GM23338 (cell line): ENCODE results near the gene ALKBH1. TPM values are rescaled to one million over a fixed set of nuclear protein-coding genes. Genes with fewer than 3 reads are reported as not detected.

Source experiments
- ATAC-seq: fragments of 200-7000 bp; cut with Tn5 transposase; 3 replicates; pipeline ENCODE4 v1.9.1; 2020
- DNase-seq: peaks from one replicate; pipeline ENCODE4 v3.0.0-alpha.2; 2015; ENCODE audit warnings: low spot score
- H2AFZ ChIP-seq: fragments of 200-600 bp; sonication (generic); 2 replicates; pipeline ENCODE4 v1.8.0; 2016; ENCODE audit warnings: antibody characterized with exemption, mild to moderate bottlenecking, moderate library complexity
- H3F3A ChIP-seq: fragments of 200-600 bp; sonication (generic); replicated peaks from 2 replicates; pipeline ENCODE4 v1.8.0; 2017; ENCODE audit warnings: antibody characterized with exemption, mixed run types, low read depth
- H3K27ac ChIP-seq: fragments of 200-600 bp; sonication (generic); 2 replicates; pipeline ENCODE4 v1.6.1; 2016; ENCODE audit warnings: low read depth
- H3K27me3 ChIP-seq: fragments of 200-600 bp; sonication (generic); 2 replicates; pipeline ENCODE4 v1.8.0; 2016; ENCODE audit warnings: mild to moderate bottlenecking, mixed run types, moderate library complexity; ENCODE audit not compliant: insufficient read depth
- H3K36me3 ChIP-seq: fragments of 200-600 bp; sonication (generic); 2 replicates; pipeline ENCODE4 v1.8.0; 2016; ENCODE audit warnings: mild to moderate bottlenecking; ENCODE audit not compliant: insufficient read depth
- H3K4me1 ChIP-seq: fragments of 200-600 bp; sonication (generic); 2 replicates; pipeline ENCODE4 v1.8.0; 2016; ENCODE audit warnings: mild to moderate bottlenecking, moderate library complexity; ENCODE audit not compliant: insufficient read depth
- H3K4me2 ChIP-seq: fragments of 200-600 bp; sonication (generic); 2 replicates; pipeline ENCODE4 v1.7.1; 2017; ENCODE audit warnings: mixed run types
- H3K4me3 ChIP-seq: fragments of 200-600 bp; sonication (generic); 2 replicates; pipeline ENCODE4 v1.6.1; 2016; ENCODE audit warnings: mixed run types
- H3K79me2 ChIP-seq: fragments of 200-600 bp; sonication (generic); replicated peaks from 2 replicates; pipeline ENCODE4 v1.8.0; 2017; ENCODE audit warnings: mild to moderate bottlenecking; ENCODE audit not compliant: insufficient read depth
- H3K9me2 ChIP-seq: fragments of 200-600 bp; sonication (generic); 2 replicates; pipeline ENCODE4 v1.8.0; 2017; ENCODE audit not compliant: insufficient read depth
- H4K20me1 ChIP-seq: fragments of 200-600 bp; sonication (generic); replicated peaks from 2 replicates; pipeline ENCODE4 v1.8.0; 2017; ENCODE audit warnings: mild to moderate bottlenecking; ENCODE audit not compliant: insufficient read depth
- H3K27ac Mint-ChIP-seq: 2 replicates; pipeline ENCODE4 v1.8.0; 2020; ENCODE audit warnings: inconsistent platforms, mild to moderate bottlenecking, moderate library complexity, mixed read lengths
- H3K27me3 Mint-ChIP-seq: 3 replicates; pipeline ENCODE4 v1.8.0; 2022; ENCODE audit warnings: low read depth, mild to moderate bottlenecking, moderate library complexity, mixed read lengths, inconsistent platforms; ENCODE audit not compliant: insufficient read depth, poor library complexity
- H3K36me3 Mint-ChIP-seq: 3 replicates; pipeline ENCODE4 v1.8.0; 2021; ENCODE audit warnings: low read depth, mild to moderate bottlenecking, inconsistent platforms, moderate library complexity, mixed read lengths
- H3K4me1 Mint-ChIP-seq: 3 replicates; pipeline ENCODE4 v1.8.0; 2020; ENCODE audit warnings: mild to moderate bottlenecking, inconsistent platforms, mixed read lengths
- H3K4me3 Mint-ChIP-seq: 3 replicates; pipeline ENCODE4 v1.8.0; 2021; ENCODE audit warnings: moderate library complexity, mild to moderate bottlenecking, inconsistent platforms, mixed read lengths
- H3K9me3 Mint-ChIP-seq: 3 replicates; pipeline ENCODE4 v1.8.0; 2020; ENCODE audit warnings: moderate library complexity, mild to moderate bottlenecking, inconsistent platforms, mixed read lengths
- CREB1 ChIP-seq: fragments of 250-450 bp; sonication (Bioruptor Pico); IDR thresholded peaks from 2 replicates; pipeline ENCODE4 v1.5.0; 2020; ENCODE audit warnings: low read depth, mild to moderate bottlenecking, moderate library complexity
- EZH2 ChIP-seq: fragments of 200-600 bp; sonication (generic); IDR thresholded peaks from one replicate; pipeline ENCODE4 v1.8.0; 2017; ENCODE audit warnings: antibody characterized with exemption, mild to moderate bottlenecking, low read depth; ENCODE audit not compliant: unreplicated experiment
- EZH2phosphoT487 ChIP-seq: fragments of 200-600 bp; sonication (generic); IDR thresholded peaks from one replicate; pipeline ENCODE4 v1.8.1; 2018; ENCODE audit warnings: antibody characterized with exemption; ENCODE audit not compliant: unreplicated experiment
- JUNB ChIP-seq: IDR thresholded peaks from one replicate; pipeline ENCODE4 v1.6.1; 2016; ENCODE audit warnings: antibody characterized with exemption; ENCODE audit not compliant: unreplicated experiment
- NANOG ChIP-seq: IDR thresholded peaks from 2 replicates; pipeline ENCODE4 v1.6.1; 2016; ENCODE audit warnings: antibody characterized with exemption, borderline replicate concordance
- POLR2AphosphoS5 ChIP-seq: IDR thresholded peaks from 2 replicates; pipeline ENCODE4 v1.6.1; 2016; ENCODE audit warnings: antibody characterized with exemption, low read depth
- REST ChIP-seq: IDR thresholded peaks from one replicate; pipeline ENCODE4 v1.6.1; 2018; ENCODE audit warnings: antibody characterized with exemption; ENCODE audit not compliant: unreplicated experiment
- STAT1 ChIP-seq: IDR thresholded peaks from one replicate; pipeline ENCODE4 v1.6.1; 2016; ENCODE audit warnings: antibody characterized with exemption; ENCODE audit not compliant: unreplicated experiment
- ZNF114 ChIP-seq: fragments of 250-450 bp; sonication (Bioruptor Pico); IDR thresholded peaks from 2 replicates; pipeline ENCODE4 v1.5.0; 2020; ENCODE audit warnings: mild to moderate bottlenecking, moderate library complexity
- ZNF331 ChIP-seq: fragments of 250-450 bp; sonication (Bioruptor Pico); IDR thresholded peaks from 2 replicates; pipeline ENCODE4 v1.5.0; 2020; ENCODE audit warnings: low read depth, mild to moderate bottlenecking, moderate library complexity
- polyA plus RNA-seq: library from polyadenylated mRNA; unstranded; fragments of >200 nt; fragmentation: Nextera tagmentation; extraction: Ambion mirVana; gene quantifications from 2 replicates; pipeline ENCODE4 v1.2.1, GENCODE V29; 2016
- total RNA-seq: library from RNA; depleted of rRNA; stranded (reverse); fragments of >200 nt; shearing (Covaris generic); gene quantifications from 2 replicates; pipeline ENCODE4 v1.2.3, GENCODE V29; 2014
- TF ChIP-seq, protein P1 (sequence below): fragments of 250-450 bp; sonication (Bioruptor Pico); IDR thresholded peaks from 2 replicates; pipeline ENCODE4 v1.5.0; 2020; ENCODE audit warnings: mild to moderate bottlenecking, moderate library complexity
- TF ChIP-seq, protein P2 (sequence below), 2 experiments: fragments of 200-600 bp in 1 of 2; sonication (generic) in 1 of 2; conservative IDR thresholded peaks; 2 replicates each; pipeline versions ENCODE4 v1.5.1 to v1.6.1; 2016 to 2017; ENCODE audit warnings: antibody characterized with exemption in 2 of 2, low read depth in 2 of 2, mild to moderate bottlenecking in 2 of 2, moderate library complexity in 1 of 2
- TF ChIP-seq, protein P3 (sequence below): IDR thresholded peaks from 2 replicates; pipeline ENCODE4 v1.6.1; 2016; ENCODE audit warnings: antibody characterized with exemption

ALKBH1 gene
- total and polyA plus RNA-seq, 2 experiments from 2014 or later, result 13.0 to 22.2 TPM

- Mint-ChIP-seq H3K4me1 (peaks cover 15% of the 10 kb centered on the region), H3K27me3 (peaks cover 8% of the 10 kb centered on the region), H3K4me3 (no peak overlapping the region), H3K36me3 (no peaks in the 10 kb centered on the region), H3K27ac (no peak overlapping the region), H3K9me3 (no peaks in the 10 kb centered on the region; the same call in 2 of the 3 replicates)
- no peak for ATAC-seq
- no peaks in the 10 kb centered on the region for H3K36me3 ChIP-seq
- H3K4me1 ChIP-seq, result peaks cover 15% of the 10 kb centered on the region
- H3K79me2 ChIP-seq, result no peaks in the 10 kb centered on the region
- no peak overlapping the region; the same call in 1 of the 2 replicates for H2AFZ ChIP-seq
- no peak overlapping the region for H3K4me3 ChIP-seq
- H3K27me3 ChIP-seq, result no peaks in the 10 kb centered on the region
- H3K9me2 ChIP-seq, result no peaks in the 10 kb centered on the region
- DNase-seq, result no peak
- no peak overlapping the region for H3K4me2 ChIP-seq
- H3K27ac ChIP-seq, result no peak overlapping the region
- no peaks in the 10 kb centered on the region for H3F3A ChIP-seq
- no peaks in the 10 kb centered on the region for H4K20me1 ChIP-seq
- TF ChIP-seq EZH2 (no peak), JUNB (no peak), CREB1 (CRISPR knock-in tag) (no peak), REST (no peak), ZNF331 (CRISPR knock-in tag) (no peak), EZH2phosphoT487 (no peak), ZNF114 (CRISPR knock-in tag) (no peak), NANOG (no peak), POLR2AphosphoS5 (no peak), STAT1 (no peak)
- TF ChIP-seq, protein P1, sequence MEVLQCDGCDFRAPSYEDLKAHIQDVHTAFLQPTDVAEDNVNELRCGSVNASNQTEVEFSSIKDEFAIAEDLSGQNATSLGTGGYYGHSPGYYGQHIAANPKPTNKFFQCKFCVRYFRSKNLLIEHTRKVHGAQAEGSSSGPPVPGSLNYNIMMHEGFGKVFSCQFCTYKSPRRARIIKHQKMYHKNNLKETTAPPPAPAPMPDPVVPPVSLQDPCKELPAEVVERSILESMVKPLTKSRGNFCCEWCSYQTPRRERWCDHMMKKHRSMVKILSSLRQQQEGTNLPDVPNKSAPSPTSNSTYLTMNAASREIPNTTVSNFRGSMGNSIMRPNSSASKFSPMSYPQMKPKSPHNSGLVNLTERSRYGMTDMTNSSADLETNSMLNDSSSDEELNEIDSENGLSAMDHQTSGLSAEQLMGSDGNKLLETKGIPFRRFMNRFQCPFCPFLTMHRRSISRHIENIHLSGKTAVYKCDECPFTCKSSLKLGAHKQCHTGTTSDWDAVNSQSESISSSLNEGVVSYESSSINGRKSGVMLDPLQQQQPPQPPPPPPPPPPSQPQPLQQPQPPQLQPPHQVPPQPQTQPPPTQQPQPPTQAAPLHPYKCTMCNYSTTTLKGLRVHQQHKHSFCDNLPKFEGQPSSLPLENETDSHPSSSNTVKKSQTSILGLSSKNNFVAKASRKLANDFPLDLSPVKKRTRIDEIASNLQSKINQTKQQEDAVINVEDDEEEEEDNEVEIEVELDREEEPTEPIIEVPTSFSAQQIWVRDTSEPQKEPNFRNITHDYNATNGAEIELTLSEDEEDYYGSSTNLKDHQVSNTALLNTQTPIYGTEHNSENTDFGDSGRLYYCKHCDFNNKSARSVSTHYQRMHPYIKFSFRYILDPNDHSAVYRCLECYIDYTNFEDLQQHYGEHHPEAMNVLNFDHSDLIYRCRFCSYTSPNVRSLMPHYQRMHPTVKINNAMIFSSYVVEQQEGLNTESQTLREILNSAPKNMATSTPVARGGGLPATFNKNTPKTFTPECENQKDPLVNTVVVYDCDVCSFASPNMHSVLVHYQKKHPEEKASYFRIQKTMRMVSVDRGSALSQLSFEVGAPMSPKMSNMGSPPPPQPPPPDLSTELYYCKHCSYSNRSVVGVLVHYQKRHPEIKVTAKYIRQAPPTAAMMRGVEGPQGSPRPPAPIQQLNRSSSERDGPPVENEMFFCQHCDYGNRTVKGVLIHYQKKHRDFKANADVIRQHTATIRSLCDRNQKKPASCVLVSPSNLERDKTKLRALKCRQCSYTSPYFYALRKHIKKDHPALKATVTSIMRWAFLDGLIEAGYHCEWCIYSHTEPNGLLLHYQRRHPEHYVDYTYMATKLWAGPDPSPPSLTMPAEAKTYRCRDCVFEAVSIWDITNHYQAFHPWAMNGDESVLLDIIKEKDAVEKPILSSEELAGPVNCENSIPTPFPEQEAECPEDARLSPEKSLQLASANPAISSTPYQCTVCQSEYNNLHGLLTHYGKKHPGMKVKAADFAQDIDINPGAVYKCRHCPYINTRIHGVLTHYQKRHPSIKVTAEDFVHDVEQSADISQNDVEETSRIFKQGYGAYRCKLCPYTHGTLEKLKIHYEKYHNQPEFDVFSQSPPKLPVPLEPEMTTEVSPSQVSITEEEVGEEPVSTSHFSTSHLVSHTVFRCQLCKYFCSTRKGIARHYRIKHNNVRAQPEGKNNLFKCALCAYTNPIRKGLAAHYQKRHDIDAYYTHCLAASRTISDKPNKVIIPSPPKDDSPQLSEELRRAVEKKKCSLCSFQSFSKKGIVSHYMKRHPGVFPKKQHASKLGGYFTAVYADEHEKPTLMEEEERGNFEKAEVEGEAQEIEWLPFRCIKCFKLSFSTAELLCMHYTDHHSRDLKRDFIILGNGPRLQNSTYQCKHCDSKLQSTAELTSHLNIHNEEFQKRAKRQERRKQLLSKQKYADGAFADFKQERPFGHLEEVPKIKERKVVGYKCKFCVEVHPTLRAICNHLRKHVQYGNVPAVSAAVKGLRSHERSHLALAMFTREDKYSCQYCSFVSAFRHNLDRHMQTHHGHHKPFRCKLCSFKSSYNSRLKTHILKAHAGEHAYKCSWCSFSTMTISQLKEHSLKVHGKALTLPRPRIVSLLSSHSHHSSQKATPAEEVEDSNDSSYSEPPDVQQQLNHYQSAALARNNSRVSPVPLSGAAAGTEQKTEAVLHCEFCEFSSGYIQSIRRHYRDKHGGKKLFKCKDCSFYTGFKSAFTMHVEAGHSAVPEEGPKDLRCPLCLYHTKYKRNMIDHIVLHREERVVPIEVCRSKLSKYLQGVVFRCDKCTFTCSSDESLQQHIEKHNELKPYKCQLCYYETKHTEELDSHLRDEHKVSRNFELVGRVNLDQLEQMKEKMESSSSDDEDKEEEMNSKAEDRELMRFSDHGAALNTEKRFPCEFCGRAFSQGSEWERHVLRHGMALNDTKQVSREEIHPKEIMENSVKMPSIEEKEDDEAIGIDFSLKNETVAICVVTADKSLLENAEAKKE (CRISPR knock-in tag), result no peak
- TF ChIP-seq, protein P2, sequence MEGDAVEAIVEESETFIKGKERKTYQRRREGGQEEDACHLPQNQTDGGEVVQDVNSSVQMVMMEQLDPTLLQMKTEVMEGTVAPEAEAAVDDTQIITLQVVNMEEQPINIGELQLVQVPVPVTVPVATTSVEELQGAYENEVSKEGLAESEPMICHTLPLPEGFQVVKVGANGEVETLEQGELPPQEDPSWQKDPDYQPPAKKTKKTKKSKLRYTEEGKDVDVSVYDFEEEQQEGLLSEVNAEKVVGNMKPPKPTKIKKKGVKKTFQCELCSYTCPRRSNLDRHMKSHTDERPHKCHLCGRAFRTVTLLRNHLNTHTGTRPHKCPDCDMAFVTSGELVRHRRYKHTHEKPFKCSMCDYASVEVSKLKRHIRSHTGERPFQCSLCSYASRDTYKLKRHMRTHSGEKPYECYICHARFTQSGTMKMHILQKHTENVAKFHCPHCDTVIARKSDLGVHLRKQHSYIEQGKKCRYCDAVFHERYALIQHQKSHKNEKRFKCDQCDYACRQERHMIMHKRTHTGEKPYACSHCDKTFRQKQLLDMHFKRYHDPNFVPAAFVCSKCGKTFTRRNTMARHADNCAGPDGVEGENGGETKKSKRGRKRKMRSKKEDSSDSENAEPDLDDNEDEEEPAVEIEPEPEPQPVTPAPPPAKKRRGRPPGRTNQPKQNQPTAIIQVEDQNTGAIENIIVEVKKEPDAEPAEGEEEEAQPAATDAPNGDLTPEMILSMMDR (conservative IDR thresholded peaks at IDR 0.05; ENCODE audit: low read depth in 2 of 2), result no peak
- TF ChIP-seq, protein P3, sequence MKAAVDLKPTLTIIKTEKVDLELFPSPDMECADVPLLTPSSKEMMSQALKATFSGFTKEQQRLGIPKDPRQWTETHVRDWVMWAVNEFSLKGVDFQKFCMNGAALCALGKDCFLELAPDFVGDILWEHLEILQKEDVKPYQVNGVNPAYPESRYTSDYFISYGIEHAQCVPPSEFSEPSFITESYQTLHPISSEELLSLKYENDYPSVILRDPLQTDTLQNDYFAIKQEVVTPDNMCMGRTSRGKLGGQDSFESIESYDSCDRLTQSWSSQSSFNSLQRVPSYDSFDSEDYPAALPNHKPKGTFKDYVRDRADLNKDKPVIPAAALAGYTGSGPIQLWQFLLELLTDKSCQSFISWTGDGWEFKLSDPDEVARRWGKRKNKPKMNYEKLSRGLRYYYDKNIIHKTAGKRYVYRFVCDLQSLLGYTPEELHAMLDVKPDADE, result no peak
Observed at GRCh38 chr14:77659831-77660230, 48.0 kb downstream of the ALKBH1 start.
